Endothelial cell of umbilical vein (primary cell): ENCODE data around the gene IL1RL2.

Experiments used
- CTCF ChIP-seq, 2 donors: IDR thresholded peaks; 1 replicate in 1 of 2; 2 replicates in 1 of 2; pipeline ENCODE4 v1.5.1; 2011; ENCODE audit warnings: low read length in 2 of 2, mild to moderate bottlenecking in 2 of 2, moderate library complexity in 2 of 2, control low read depth in 1 of 2, inconsistent platforms in 1 of 2, low read depth in 1 of 2; ENCODE audit not compliant: insufficient read depth in 1 of 2; ENCODE audit errors: extremely low read depth in 1 of 2
- EZH2 ChIP-seq: IDR thresholded peaks from 2 replicates; pipeline ENCODE4 v1.6.1; 2012; ENCODE audit warnings: borderline replicate concordance, low read depth, mild to moderate bottlenecking, moderate library complexity, low read length, inconsistent platforms; ENCODE audit not compliant: severe bottlenecking
- POLR2A ChIP-seq: IDR thresholded peaks from 2 replicates; pipeline ENCODE4 v1.6.1; 2012; ENCODE audit warnings: low read depth, mild to moderate bottlenecking, control low read depth, low read length

DNA sequence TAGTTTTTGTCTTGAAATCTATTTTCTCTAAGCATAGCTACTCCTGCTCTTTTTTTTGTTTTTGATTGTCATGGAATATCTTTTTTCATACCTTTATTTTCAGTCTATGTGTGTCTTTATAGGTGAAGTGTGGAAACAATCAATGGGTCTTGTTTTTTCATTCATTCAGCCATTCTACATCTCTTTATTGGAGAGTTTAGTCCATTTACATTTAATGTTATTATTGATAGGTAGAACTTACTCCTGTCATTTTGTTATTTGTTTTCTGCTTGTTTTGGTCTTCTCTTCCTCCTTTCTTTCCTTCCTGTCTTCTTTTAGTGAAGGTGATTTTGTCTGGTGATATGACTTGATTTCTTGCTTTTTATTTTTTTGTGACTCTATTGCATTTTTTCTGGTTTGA, 17.8 kb downstream of the IL1RL2 start:
- TF ChIP-seq CTCF (IDR thresholded peaks at IDR 0.05; ENCODE audit: extremely low read depth in 1 of 2, insufficient read depth in 1 of 2, low read depth in 1 of 2, low read length in 2 of 2) (no peak), EZH2 (no peak), POLR2A (no peak)
